CD14-positive monocyte (primary cell): ENCODE results near the gene ARHGAP10. TPM values are rescaled to one million over a fixed set of nuclear protein-coding genes. Genes with fewer than 3 reads are reported as not detected.

Source experiments
- DNase-seq, 3 donors: peaks; one replicate each; pipeline ENCODE4 v3.0.0-alpha.2; 2011 to 2022
- H2AFZ ChIP-seq: 2 replicates; pipeline ENCODE4 v1.6.0; 2012; ENCODE audit warnings: mild to moderate bottlenecking, low read depth, low read length, inconsistent platforms; ENCODE audit not compliant: insufficient read depth, poor library complexity, severe bottlenecking
- H3K27ac ChIP-seq, 2 donors: 1 replicate in 1 of 2; 2 replicates in 1 of 2; pipeline ENCODE4 v1.5.1; 2012 to 2013; ENCODE audit warnings: low read length in 2 of 2, control low read depth in 1 of 2, inconsistent platforms in 1 of 2, low read depth in 1 of 2, mild to moderate bottlenecking in 1 of 2
- H3K27me3 ChIP-seq, 2 donors: one replicate each; pipeline versions ENCODE4 v1.6.0 to v1.6.1; 2011 to 2013; ENCODE audit warnings: low read length in 2 of 2; ENCODE audit not compliant: control insufficient read depth in 2 of 2, insufficient read depth in 2 of 2
- H3K36me3 ChIP-seq, 2 donors: replicated peaks in 1 of 2; 1 replicate in 1 of 2; 2 replicates in 1 of 2; pipeline versions ENCODE4 v1.5.1 to v1.6.1; 2012 to 2013; ENCODE audit warnings: low read length in 2 of 2, control low read depth in 1 of 2, inconsistent platforms in 1 of 2, mild to moderate bottlenecking in 1 of 2; ENCODE audit not compliant: insufficient read depth in 2 of 2, control insufficient read depth in 1 of 2
- H3K4me1 ChIP-seq, 2 donors: 1 replicate in 1 of 2; 2 replicates in 1 of 2; pipeline versions ENCODE4 v1.5.1 to v1.6.1; 2012 to 2013; ENCODE audit warnings: low read length in 2 of 2, control low read depth in 1 of 2, inconsistent platforms in 1 of 2, mild to moderate bottlenecking in 1 of 2, moderate library complexity in 1 of 2; ENCODE audit not compliant: insufficient read depth in 2 of 2, control insufficient read depth in 1 of 2
- H3K4me2 ChIP-seq: replicated peaks from 2 replicates; pipeline ENCODE3; 2012; ENCODE audit warnings: low read length, moderate library complexity, mild to moderate bottlenecking; ENCODE audit not compliant: poor library complexity, severe bottlenecking; ENCODE audit errors: extremely low read depth
- H3K4me3 ChIP-seq, 3 experiments: fragments of 200-600 bp in 1 of 3; sonication (generic) in 1 of 3; replicated peaks in 1 of 3; 1 replicate in 2 of 3; 2 replicates in 1 of 3; pipeline ENCODE4 v1.5.1; 2011 to 2013; ENCODE audit warnings: low read length in 3 of 3, mild to moderate bottlenecking in 3 of 3, control low read depth in 2 of 3, low read depth in 2 of 3, inconsistent platforms in 1 of 3, moderate library complexity in 1 of 3
- H3K79me2 ChIP-seq: 2 replicates; pipeline ENCODE4 v1.6.0; 2012; ENCODE audit warnings: mild to moderate bottlenecking, control low read depth, inconsistent platforms, low read length, moderate library complexity; ENCODE audit not compliant: insufficient read depth
- H3K9ac ChIP-seq: 2 replicates; pipeline ENCODE4 v1.6.0; 2017; ENCODE audit warnings: low read length, mild to moderate bottlenecking; ENCODE audit not compliant: insufficient read depth, poor library complexity, severe bottlenecking
- H3K9me3 ChIP-seq, 2 donors: replicated peaks in 1 of 2; 1 replicate in 1 of 2; 2 replicates in 1 of 2; pipeline versions ENCODE4 v1.5.1 to v1.6.1; 2012 to 2013; ENCODE audit warnings: low read length in 2 of 2, control low read depth in 1 of 2; ENCODE audit not compliant: control insufficient read depth in 1 of 2, insufficient read depth in 1 of 2
- H4K20me1 ChIP-seq: 2 replicates; pipeline ENCODE4 v1.6.0; 2012; ENCODE audit warnings: mild to moderate bottlenecking, low read length, control low read depth, moderate library complexity; ENCODE audit not compliant: insufficient read depth
- H3K27ac Mint-ChIP-seq, 7 donors: one replicate each; pipeline ENCODE4 v1.8.0; 2020; ENCODE audit warnings: mild to moderate bottlenecking in 7 of 7, mixed read lengths in 7 of 7, moderate library complexity in 6 of 7, inconsistent platforms in 2 of 7
- H3K27me3 Mint-ChIP-seq, 3 donors: one replicate each; pipeline ENCODE4 v1.8.0; 2021 to 2022; ENCODE audit warnings: low read depth in 3 of 3, mild to moderate bottlenecking in 3 of 3, mixed read lengths in 3 of 3, moderate library complexity in 3 of 3, inconsistent platforms in 1 of 3
- H3K36me3 Mint-ChIP-seq, 2 donors: one replicate each; pipeline ENCODE4 v1.8.0; 2020; ENCODE audit warnings: mixed read lengths in 2 of 2, inconsistent platforms in 1 of 2, mild to moderate bottlenecking in 1 of 2
- H3K4me1 Mint-ChIP-seq: one replicate; pipeline ENCODE4 v1.8.0; 2020; ENCODE audit warnings: mild to moderate bottlenecking, mixed read lengths
- H3K4me3 Mint-ChIP-seq, 2 donors: one replicate each; pipeline ENCODE4 v1.8.0; 2020; ENCODE audit warnings: mild to moderate bottlenecking in 2 of 2, mixed read lengths in 2 of 2, moderate library complexity in 1 of 2
- H3K9me3 Mint-ChIP-seq, 7 donors: one replicate each; pipeline ENCODE4 v1.8.0; 2020 to 2022; ENCODE audit warnings: mixed read lengths in 7 of 7, mild to moderate bottlenecking in 6 of 7, moderate library complexity in 6 of 7, inconsistent platforms in 2 of 7
- CTCF ChIP-seq: fragments of 200-600 bp; IDR thresholded peaks from one replicate; pipeline ENCODE4 v1.8.0; 2022; ENCODE audit warnings: antibody characterized with exemption, mild to moderate bottlenecking
- WGBS: methylation state at CpG from one replicate; pipeline ENCODE4 v1.1.5; 2013; ENCODE audit warnings: missing lambda C conversion rate; ENCODE audit not compliant: insufficient coverage; 5-methylcytosine and 5-hydroxymethylcytosine counted together
- intact Hi-C, 2 donors: fragments of 100-400 bp; cut with micrococcal nuclease; formaldehyde crosslinking; loops; one replicate each; pipeline versions ENCODE4 v1.15.0 to v1.15.1; 2023
- polyA plus RNA-seq, 3 donors: library from polyadenylated mRNA; depleted of rRNA in 1 of 3; unstranded in 2 of 3; stranded (reverse) in 1 of 3; fragments of 300-500 nt in 2 of 3; fragments of >200 nt in 1 of 3; fragmentation: Illumina TruSeq in 2 of 3; gene quantifications; 1 replicate in 2 of 3; 2 replicates in 1 of 3; pipeline ENCODE4 v1.2.3, GENCODE V29; 2012 to 2021

The ARHGAP10 gene
- polyA plus RNA-seq, 3 donors: 1.7 to 4.3 (median 3.0) TPM

DNA sequence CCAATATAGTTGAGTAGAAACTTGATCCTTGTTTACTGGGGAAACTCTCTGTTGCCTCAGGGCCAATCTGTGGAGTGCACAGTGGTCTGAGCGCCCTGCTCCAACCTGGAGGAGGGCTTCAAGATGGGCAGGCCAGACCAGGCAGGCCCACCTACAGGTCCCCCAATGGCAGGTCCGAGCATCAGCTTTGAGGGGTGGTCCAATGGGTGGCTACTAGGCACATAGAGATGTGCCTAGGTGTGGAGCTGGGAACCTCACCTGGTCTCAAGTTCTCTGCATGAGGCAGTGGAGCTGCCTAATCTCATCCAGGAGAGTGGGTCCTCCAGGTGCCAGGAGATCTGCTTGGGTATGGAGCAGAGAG lies 252.9 kb downstream of the ARHGAP10 start:
- no peak overlapping the region for H2AFZ ChIP-seq
- H3K4me1 ChIP-seq: no peaks in the 10 kb centered on the region
- no peak overlapping the region for H3K4me3 ChIP-seq
- H3K79me2 ChIP-seq: no peaks in the 10 kb centered on the region
- no peak overlapping the region for H3K4me3 Mint-ChIP-seq
- H3K4me2 ChIP-seq: no peak overlapping the region
- H3K27me3 ChIP-seq: no peaks in the 10 kb centered on the region
- H3K36me3 ChIP-seq: no peaks in the 10 kb centered on the region
- intact Hi-C loops: no loop called here
- H3K9me3 ChIP-seq: no peaks in the 10 kb centered on the region
- H3K9ac ChIP-seq: no peak overlapping the region
- H3K4me1 Mint-ChIP-seq: peaks cover 9% of the 10 kb centered on the region
- peaks cover 0 to 5% (median 0%) of the 10 kb centered on the region in 7 donors for H3K9me3 Mint-ChIP-seq
- no peak for TF ChIP-seq CTCF
- H3K27ac Mint-ChIP-seq: no peak overlapping the region
- no peak overlapping the region for H3K27ac ChIP-seq
- no peaks in the 10 kb centered on the region for H4K20me1 ChIP-seq
- H3K27me3 Mint-ChIP-seq: no peaks in the 10 kb centered on the region
- no peak for DNase-seq
- WGBS: 100% methylated on average over 2 of the region's 2 CpGs
- H3K36me3 Mint-ChIP-seq: peaks cover 0 to 4% of the 10 kb centered on the region in 2 donors

GRCh38 chr4:147985376-147985775 lies 253.5 kb downstream of the ARHGAP10 start:
- no peaks in the 10 kb centered on the region for H3K4me1 ChIP-seq
- H3K27me3 Mint-ChIP-seq: no peaks in the 10 kb centered on the region
- no peak overlapping the region for H3K4me3 Mint-ChIP-seq
- H3K79me2 ChIP-seq: no peaks in the 10 kb centered on the region
- intact Hi-C loops: no loop called here
- H3K9me3 ChIP-seq: no peaks in the 10 kb centered on the region
- H3K9me3 Mint-ChIP-seq: peaks cover 0 to 5% (median 0%) of the 10 kb centered on the region in 7 donors
- no peak overlapping the region for H3K4me2 ChIP-seq
- H3K27ac ChIP-seq: no peak overlapping the region
- no peak overlapping the region for H2AFZ ChIP-seq
- peaks cover 6% of the 10 kb centered on the region for H3K4me1 Mint-ChIP-seq
- no peaks in the 10 kb centered on the region for H3K36me3 ChIP-seq
- no peaks in the 10 kb centered on the region for H4K20me1 ChIP-seq
- no peak overlapping the region for H3K27ac Mint-ChIP-seq
- peaks cover 0 to 4% of the 10 kb centered on the region in 2 donors for H3K36me3 Mint-ChIP-seq
- H3K27me3 ChIP-seq: no peaks in the 10 kb centered on the region
- H3K4me3 ChIP-seq: no peak overlapping the region
- no peak overlapping the region for H3K9ac ChIP-seq
- WGBS: 100% methylated on average over 2 of the region's 3 CpGs
- TF ChIP-seq CTCF: no peak
- no peak for DNase-seq
